ENCODE measurements around the gene NHLRC4. TPM values are rescaled to one million over a fixed set of nuclear protein-coding genes. Genes with fewer than 3 reads are reported as not detected.

NHLRC4 gene
- total RNA-seq, 1 experiment from 2014 or later: 4.0 TPM

- no peaks in the 10 kb centered on the region for H3K36me3 ChIP-seq (ENCODE audit: control insufficient read depth, insufficient read depth, low read length)
- H3K27me3 ChIP-seq (ENCODE audit: control insufficient read depth, insufficient read depth, low read length): no peaks in the 10 kb centered on the region
- no peaks in the 10 kb centered on the region for H3K9me3 ChIP-seq (ENCODE audit: control insufficient read depth, insufficient read depth, low read depth, low read length)
- ChIA-PET CTCF (no interaction called here), POLR2A (no interaction called here)
- in situ Hi-C loops (cut with HindIII; ENCODE audit: low pct_unique_long_range_greater_than_20kb, low sequenced_read_pairs) (no loop called here), intact Hi-C loops (cut with micrococcal nuclease; ENCODE audit: unreplicated experiment) (no loop called here)
- peak overlapping the region; percentile 65 to 78 for H3K4me3 ChIP-seq (ENCODE audit: low read depth in 2 of 2, low read length in 2 of 2)
- DNase-seq (ENCODE audit: low read depth, low spot score): no peak
- TF ChIP-seq CTCF (IDR thresholded peaks at IDR 0.05): no peak
- TF ChIP-seq, protein P1, sequence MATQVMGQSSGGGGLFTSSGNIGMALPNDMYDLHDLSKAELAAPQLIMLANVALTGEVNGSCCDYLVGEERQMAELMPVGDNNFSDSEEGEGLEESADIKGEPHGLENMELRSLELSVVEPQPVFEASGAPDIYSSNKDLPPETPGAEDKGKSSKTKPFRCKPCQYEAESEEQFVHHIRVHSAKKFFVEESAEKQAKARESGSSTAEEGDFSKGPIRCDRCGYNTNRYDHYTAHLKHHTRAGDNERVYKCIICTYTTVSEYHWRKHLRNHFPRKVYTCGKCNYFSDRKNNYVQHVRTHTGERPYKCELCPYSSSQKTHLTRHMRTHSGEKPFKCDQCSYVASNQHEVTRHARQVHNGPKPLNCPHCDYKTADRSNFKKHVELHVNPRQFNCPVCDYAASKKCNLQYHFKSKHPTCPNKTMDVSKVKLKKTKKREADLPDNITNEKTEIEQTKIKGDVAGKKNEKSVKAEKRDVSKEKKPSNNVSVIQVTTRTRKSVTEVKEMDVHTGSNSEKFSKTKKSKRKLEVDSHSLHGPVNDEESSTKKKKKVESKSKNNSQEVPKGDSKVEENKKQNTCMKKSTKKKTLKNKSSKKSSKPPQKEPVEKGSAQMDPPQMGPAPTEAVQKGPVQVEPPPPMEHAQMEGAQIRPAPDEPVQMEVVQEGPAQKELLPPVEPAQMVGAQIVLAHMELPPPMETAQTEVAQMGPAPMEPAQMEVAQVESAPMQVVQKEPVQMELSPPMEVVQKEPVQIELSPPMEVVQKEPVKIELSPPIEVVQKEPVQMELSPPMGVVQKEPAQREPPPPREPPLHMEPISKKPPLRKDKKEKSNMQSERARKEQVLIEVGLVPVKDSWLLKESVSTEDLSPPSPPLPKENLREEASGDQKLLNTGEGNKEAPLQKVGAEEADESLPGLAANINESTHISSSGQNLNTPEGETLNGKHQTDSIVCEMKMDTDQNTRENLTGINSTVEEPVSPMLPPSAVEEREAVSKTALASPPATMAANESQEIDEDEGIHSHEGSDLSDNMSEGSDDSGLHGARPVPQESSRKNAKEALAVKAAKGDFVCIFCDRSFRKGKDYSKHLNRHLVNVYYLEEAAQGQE (IDR thresholded peaks at IDR 0.05; ENCODE audit: insufficient read depth in 1 of 2, low read depth in 2 of 2, low read length in 1 of 2): no peak
- TF ChIP-seq POLR2AphosphoS5 (IDR thresholded peaks at IDR 0.05; ENCODE audit: low read depth, low read length): no peak
- TF ChIP-seq SIN3A (IDR thresholded peaks at IDR 0.05; ENCODE audit: borderline replicate concordance, insufficient read depth, low read depth, low read length): no peak
- TF ChIP-seq TCF7L2 (IDR thresholded peaks at IDR 0.05; ENCODE audit: low read depth, low read length): no peak
- ATAC-seq: no peak
- H3K4me1 ChIP-seq (ENCODE audit: control insufficient read depth, insufficient read depth, low read length): peaks cover 37% of the 10 kb centered on the region
- H3K27ac ChIP-seq (ENCODE audit: low read length): peak overlapping the region; percentile 20
- no TSS peak for BruUV-seq (replicated peaks)
These were observed 24.4 kb downstream of the NHLRC4 start for GRCh38 chr16:591231-591630.

DNA sequence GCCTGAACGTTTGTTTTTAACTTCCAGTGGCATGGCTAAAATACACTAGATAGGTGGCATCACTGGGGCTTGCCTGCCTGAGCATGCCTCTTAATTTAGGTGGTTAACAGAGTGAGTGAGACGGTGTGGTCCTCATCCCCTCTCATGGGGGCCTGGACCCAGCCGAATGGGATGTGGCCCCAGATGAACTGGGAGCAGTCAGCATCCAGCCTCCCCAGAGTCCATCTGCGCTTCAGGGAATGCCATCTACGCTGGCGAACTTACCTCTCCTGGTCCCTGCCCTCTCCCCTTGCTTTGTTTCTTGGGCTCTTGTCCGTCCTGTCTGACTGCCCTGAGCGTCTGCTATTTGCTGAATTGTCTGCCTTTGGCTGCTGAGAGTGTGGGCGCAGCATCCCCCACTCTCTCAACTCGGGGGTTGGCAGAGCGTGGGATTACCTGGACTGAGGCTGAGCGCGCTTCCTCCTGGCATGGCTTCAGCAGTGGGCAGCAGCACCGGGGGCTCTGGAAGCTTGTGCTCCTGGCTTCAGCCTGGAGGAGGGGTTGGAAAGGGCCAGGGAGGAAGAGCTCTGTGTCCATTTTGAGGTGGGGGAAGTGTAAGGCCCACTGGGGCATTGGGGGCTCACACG lies 25.2 kb downstream of the NHLRC4 start:
- intact Hi-C loops (cut with micrococcal nuclease; ENCODE audit: unreplicated experiment) (no loop called here), in situ Hi-C loops (cut with HindIII; ENCODE audit: low pct_unique_long_range_greater_than_20kb, low sequenced_read_pairs) (no loop called here)
- ATAC-seq (no peak), DNase-seq (ENCODE audit: low read depth, low spot score) (no peak)
- H3K4me1 ChIP-seq (ENCODE audit: control insufficient read depth, insufficient read depth, low read length): peaks cover 30% of the 10 kb centered on the region
- H3K27ac ChIP-seq (ENCODE audit: low read length): no peak overlapping the region
- no TSS peak for BruUV-seq (replicated peaks)
- H3K9me3 ChIP-seq (ENCODE audit: control insufficient read depth, insufficient read depth, low read depth, low read length): no peaks in the 10 kb centered on the region
- H3K27me3 ChIP-seq (ENCODE audit: control insufficient read depth, insufficient read depth, low read length): no peaks in the 10 kb centered on the region
- CTCF ChIA-PET: no interaction called here
- H3K4me3 ChIP-seq (ENCODE audit: low read depth in 2 of 2, low read length in 2 of 2): no peak overlapping the region; a peak in 1 of 4 replicates
- POLR2A ChIA-PET: no interaction called here
- H3K36me3 ChIP-seq (ENCODE audit: control insufficient read depth, insufficient read depth, low read length): no peaks in the 10 kb centered on the region
- TF ChIP-seq SIN3A (IDR thresholded peaks at IDR 0.05; ENCODE audit: borderline replicate concordance, insufficient read depth, low read depth, low read length) (no peak), TCF7L2 (IDR thresholded peaks at IDR 0.05; ENCODE audit: low read depth, low read length) (no peak), POLR2AphosphoS5 (IDR thresholded peaks at IDR 0.05; ENCODE audit: low read depth, low read length) (no peak), CTCF (IDR thresholded peaks at IDR 0.05) (no peak)
- TF ChIP-seq, protein P1 (IDR thresholded peaks at IDR 0.05; ENCODE audit: insufficient read depth in 1 of 2, low read depth in 2 of 2, low read length in 1 of 2): no peak
